KOPT-K1 (cell line): ENCODE results near the gene CCSER2.
"Not testable (repeated sequence)": the region's sequence is repeated elsewhere in the genome, so short reads cannot be mapped to it uniquely, and the experiment has no call there.

ENCODE experiments used
- H3K27ac ChIP-seq: fragments of 200-600 bp; sonication (generic); 2 replicates; pipeline ENCODE4 v1.5.1; 2016; ENCODE audit warnings: antibody characterized with exemption, mild to moderate bottlenecking, low read depth, low read length; ENCODE audit not compliant: poor library complexity, severe bottlenecking
- H3K36me3 ChIP-seq: fragments of 200-600 bp; sonication (generic); 2 replicates; pipeline ENCODE4 v1.5.1; 2017; ENCODE audit warnings: antibody characterized with exemption, mild to moderate bottlenecking, low read length, moderate library complexity; ENCODE audit not compliant: insufficient read depth
- H3K9me3 ChIP-seq: fragments of 200-600 bp; sonication (generic); 2 replicates; pipeline ENCODE4 v1.5.1; 2017; ENCODE audit warnings: antibody characterized with exemption, low read length, mild to moderate bottlenecking; ENCODE audit not compliant: insufficient read depth, poor library complexity, severe bottlenecking

CCSER2 gene

GRCh38 chr10:84510121-84510520 is 181.7 kb downstream of the CCSER2 start:
- Histone ChIP-seq H3K9me3 (no peaks in the 10 kb centered on the region), H3K36me3 (peaks cover 18% of the 10 kb centered on the region), H3K27ac (no peak overlapping the region)

GRCh38 chr10:84511106-84511505 is 182.7 kb downstream of the CCSER2 start:
- Histone ChIP-seq H3K27ac (no peak overlapping the region), H3K9me3 (no peaks in the 10 kb centered on the region), H3K36me3 (peaks cover 18% of the 10 kb centered on the region)

GRCh38 chr10:84511709-84512285 is 183.4 kb downstream of the CCSER2 start:
- Histone ChIP-seq H3K36me3 (peaks cover 18% of the 10 kb centered on the region), H3K27ac (no peak overlapping the region), H3K9me3 (no peaks in the 10 kb centered on the region)

DNA sequence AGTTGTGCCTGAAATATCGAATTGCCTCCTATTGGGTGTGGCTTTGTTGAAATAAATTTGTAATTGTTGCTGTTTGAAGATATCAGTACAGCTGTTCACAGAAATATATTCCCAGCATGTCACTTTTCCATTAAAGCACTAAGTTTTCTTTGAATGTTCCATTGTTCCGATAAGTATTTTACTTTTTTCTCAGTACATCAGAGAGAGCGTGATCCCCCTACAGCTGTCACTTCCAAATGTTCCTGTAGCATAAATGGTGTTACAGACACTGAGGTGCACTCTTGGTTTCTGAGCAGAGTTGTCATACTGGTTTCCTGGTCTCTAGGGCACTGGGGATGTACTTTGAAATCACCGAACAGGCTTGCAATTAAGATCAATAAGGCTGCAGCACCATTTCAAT is 189.2 kb downstream of the CCSER2 start:
- no peak overlapping the region for H3K27ac ChIP-seq
- H3K9me3 ChIP-seq, result no peaks in the 10 kb centered on the region
- peaks cover 18% of the 10 kb centered on the region for H3K36me3 ChIP-seq

GRCh38 chr10:84519235-84519634 is 190.8 kb downstream of the CCSER2 start:
- Histone ChIP-seq H3K36me3 (peaks cover 7% of the 10 kb centered on the region), H3K9me3 (no peaks in the 10 kb centered on the region), H3K27ac (no peak overlapping the region)

DNA sequence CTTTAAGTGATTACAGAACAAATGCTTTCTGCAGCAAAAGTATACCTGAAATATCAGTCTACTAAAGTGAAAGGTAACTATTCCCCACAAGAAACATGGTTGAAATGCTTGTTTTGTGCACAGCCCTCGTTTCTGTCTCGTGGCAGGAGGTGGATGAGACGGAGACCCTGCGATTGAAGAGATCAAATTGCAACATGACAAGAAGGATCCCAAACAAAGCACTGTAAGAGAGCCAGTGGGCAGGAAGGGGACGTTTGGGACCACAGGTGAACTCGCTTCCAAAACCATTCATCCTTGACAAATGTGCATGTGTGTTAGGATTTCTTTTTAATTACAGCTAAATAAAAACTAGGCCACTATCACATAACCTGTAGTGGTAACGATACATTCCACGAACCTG is 192.6 kb downstream of the CCSER2 start:
- no peaks in the 10 kb centered on the region; the same call in 1 of the 2 replicates for H3K36me3 ChIP-seq
- peaks cover 11% of the 10 kb centered on the region for H3K9me3 ChIP-seq
- no peak overlapping the region for H3K27ac ChIP-seq

DNA sequence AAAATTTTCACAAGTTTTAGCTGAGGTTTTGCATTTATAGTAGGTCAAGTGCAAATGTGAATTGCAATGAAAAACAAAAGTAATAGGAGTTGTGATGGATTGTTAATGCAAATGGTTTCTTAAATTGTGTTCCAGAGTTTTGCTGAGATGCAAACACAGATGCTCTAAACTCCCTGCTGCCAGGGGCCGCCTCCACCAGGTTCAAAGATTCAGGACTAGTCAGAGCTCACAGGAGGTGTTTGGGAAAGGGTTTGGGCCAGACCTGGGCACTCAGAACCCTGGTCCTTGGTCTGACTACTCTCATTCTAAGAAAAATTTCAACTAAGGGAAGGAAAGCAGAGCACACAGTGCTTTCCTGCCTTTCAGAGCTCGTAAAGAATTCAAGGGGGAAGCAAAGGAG is 193.1 kb downstream of the CCSER2 start:
- H3K27ac ChIP-seq, result no peak overlapping the region

GRCh38 chr10:84522612-84523462 is 194.4 kb downstream of the CCSER2 start:
- Histone ChIP-seq H3K27ac (no peak overlapping the region), H3K9me3 (peaks cover 16% of the 10 kb centered on the region), H3K36me3 (no peaks in the 10 kb centered on the region)

More for the DNA sequence above, 193.1 kb downstream of the CCSER2 start:
- H3K36me3 ChIP-seq, result no peaks in the 10 kb centered on the region
- peaks cover 15% of the 10 kb centered on the region for H3K9me3 ChIP-seq

- H3K9me3 ChIP-seq, result peaks cover 16% of the 10 kb centered on the region
- no peak overlapping the region for H3K27ac ChIP-seq
- no peaks in the 10 kb centered on the region for H3K36me3 ChIP-seq
Measured at GRCh38 chr10:84523526-84523925, 195.1 kb downstream of the CCSER2 start.

DNA sequence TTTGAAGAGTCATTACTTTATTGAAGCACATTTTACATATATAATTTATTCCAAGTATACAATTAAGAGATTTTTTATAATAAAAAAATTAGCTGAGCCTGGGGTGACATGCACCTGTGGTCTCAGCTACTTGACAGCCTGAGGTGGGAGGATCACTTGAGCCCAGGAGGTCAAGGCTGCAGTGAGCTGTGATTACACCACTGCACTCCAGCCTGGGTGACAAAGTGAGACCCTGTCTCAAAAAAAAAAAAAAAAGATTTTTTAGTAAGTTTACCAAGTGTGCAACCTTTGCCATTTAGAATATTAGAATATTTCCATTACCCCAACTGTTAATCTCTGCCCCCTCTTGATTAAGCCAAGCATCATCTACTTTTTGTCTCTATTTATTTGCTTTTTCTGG is 196.0 kb downstream of the CCSER2 start:
- H3K36me3 ChIP-seq, result no peaks in the 10 kb centered on the region
- H3K9me3 ChIP-seq, result peaks cover 16% of the 10 kb centered on the region
- no peak overlapping the region for H3K27ac ChIP-seq

DNA sequence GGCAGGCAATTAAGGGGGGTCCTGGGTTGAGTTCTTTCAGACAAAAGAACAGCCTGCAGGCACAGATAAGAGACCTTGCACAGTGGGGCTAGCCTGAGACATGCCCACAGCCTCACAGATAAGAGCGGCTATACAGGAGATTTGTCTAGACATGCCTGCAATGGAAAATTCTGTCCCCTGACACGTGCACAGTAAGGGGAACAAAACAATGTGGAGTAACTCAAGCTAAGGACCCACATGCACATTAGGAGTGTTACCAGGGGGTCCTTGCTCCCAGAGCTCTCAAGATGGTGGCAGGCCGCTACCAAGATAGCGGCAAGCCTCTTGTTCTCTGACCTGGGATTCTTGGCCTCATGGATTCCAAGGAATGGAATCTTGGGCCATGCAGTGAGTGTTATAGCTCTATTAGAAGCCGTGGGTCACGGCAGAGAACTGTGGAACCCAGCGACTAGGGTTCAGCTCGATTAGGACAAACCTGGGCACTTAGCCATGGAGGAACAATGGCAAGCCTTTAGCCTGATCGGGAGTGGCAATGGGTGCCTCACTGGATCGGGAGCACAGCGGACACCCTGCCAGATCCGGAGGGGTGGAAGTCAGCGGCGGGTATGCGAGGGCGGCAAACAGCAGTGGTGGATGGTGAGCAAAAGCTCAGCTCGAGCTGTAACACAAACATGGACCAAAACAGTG is 196.9 kb downstream of the CCSER2 start:
- no peak overlapping the region for H3K27ac ChIP-seq

DNA sequence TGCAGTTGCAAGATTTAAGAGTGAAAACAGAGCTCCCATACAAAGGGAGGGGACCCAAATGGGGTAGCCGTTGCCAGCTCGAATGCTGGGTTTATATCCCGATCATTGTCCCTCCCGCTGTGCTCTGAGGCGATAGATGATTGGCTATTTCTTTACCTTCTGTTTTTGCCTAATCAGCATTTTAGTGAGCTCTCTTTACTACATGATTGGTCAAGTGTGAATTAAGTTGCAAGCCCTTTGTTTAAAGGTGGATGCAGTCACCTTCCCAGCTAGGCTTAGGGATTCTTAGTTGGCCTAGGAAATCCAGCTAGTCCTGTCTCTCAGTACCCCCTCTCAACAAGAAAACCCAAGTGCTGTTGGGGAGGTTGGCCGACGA is 197.4 kb downstream of the CCSER2 start:
- H3K27ac ChIP-seq, H3K36me3 ChIP-seq: not testable (repeated sequence)
- peaks cover 16% of the 10 kb centered on the region for H3K9me3 ChIP-seq

More for the DNA sequence above, 196.9 kb downstream of the CCSER2 start:
- Histone ChIP-seq H3K9me3 (peaks cover 16% of the 10 kb centered on the region), H3K36me3 (no peaks in the 10 kb centered on the region)

- H3K36me3 ChIP-seq, H3K27ac ChIP-seq: not testable (repeated sequence)
- peaks cover 16% of the 10 kb centered on the region for H3K9me3 ChIP-seq
Measured at GRCh38 chr10:84527386-84527785, 199.0 kb downstream of the CCSER2 start.

DNA sequence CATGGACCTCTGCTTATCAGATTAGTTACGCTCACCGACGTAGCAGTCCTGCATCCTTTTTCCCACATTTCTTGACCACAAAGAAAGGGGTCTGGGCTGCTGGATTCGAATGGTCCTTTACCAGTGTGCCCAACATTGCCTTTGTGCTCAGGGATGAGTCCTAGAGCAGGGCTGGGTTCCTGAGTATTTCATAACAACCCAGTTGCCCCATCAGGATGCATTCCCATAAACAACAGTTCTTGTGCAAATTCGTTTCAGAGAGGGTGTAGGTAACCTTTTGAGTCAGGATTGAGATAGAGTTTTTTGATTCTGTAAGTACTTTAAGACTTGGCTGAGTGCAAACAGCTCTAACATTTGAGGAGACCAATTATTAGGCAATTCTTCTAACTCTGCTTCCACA is 200.1 kb downstream of the CCSER2 start:
- H3K27ac ChIP-seq, H3K36me3 ChIP-seq: not testable (repeated sequence)
- H3K9me3 ChIP-seq, result peaks cover 16% of the 10 kb centered on the region

DNA sequence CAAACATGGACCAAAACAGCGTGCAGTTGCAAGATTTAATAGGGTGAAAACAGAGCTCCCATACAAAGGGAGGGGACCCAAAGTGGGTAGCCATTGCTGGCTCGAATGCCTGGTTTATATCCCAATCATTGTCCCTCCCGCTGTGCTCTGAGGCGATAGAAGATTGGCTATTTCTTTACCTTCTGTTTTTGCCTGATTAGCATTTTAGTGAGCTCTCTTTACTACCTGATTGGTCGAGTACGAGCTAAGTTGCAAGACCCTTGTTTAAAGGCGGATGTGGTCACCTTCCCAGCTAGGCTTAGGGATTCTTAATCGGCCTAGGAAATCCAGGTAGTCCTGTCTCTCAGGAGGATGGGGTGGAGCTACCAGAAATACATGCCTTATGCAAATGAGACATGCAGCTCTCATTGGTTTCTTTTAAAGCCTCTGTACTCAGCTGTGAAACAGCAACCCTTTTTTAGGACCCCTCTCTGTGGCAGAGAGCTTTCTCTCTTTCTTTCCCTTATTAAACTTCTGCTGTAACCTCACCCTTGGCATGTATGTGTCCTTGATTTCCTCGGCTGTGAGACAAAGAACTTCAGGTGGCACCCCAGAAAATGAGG is 202.4 kb downstream of the CCSER2 start:
- Histone ChIP-seq H3K36me3 (no peaks in the 10 kb centered on the region), H3K9me3 (peaks cover 7% of the 10 kb centered on the region), H3K27ac (no peak overlapping the region)
